ENCODE results near the gene ERI3. TPM values are rescaled to one million over a fixed set of nuclear protein-coding genes. Genes with fewer than 3 reads are reported as not detected.

ERI3 gene
- total RNA-seq, 2 donors from 2014 or later = 22.6 to 25.7 TPM

DNA sequence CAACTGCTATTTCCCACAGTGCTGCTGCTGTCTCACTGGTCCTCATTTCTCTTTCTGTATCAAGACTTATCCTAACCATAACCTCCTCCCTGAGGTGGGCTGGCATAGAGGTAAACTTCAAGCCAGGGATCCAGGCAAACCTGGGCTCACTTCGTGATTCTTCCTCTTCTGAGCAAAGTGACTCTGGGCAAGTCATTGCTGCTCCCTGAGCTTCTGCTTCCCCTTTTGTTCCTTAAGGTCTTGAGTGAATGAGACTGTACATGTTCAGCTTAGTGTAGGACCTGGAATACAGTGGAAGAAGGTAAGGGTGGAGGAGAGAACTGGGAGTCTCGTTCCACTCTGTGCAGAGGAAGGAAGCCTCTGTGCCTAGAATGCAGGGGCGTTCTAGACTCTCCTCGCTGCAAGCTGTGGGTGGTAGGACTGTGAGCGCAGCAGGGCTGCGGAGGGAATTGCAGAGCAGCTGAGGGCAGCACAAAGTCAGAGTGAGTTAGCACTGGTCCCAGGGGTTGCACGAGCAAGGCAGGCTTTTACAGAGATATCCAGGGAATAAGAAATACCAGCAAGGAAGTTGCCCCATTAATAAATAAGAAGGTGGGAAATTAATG lies 11.4 kb upstream of the ERI3 start:
- H3K9me3 ChIP-seq (ENCODE audit: control insufficient read depth, low read length, poor library complexity, severe bottlenecking) = no peaks in the 10 kb centered on the region
- Mint-ChIP-seq H3K4me3 (no peak overlapping the region), H3K27ac (no peak overlapping the region), H3K36me3 (ENCODE audit: low read depth) (peaks cover 12% of the 10 kb centered on the region), H3K27me3 (peaks cover 46% of the 10 kb centered on the region), H3K4me1 (peaks cover 2% of the 10 kb centered on the region)
- no peak for ATAC-seq
- DNase-seq = no peak

- no peak overlapping the region for H3K4me3 Mint-ChIP-seq
- ATAC-seq = no peak
- H3K4me1 Mint-ChIP-seq = no peaks in the 10 kb centered on the region
- DNase-seq = no peak
- peaks cover 5% of the 10 kb centered on the region for H3K36me3 Mint-ChIP-seq (ENCODE audit: low read depth)
- no peak overlapping the region for H3K27ac Mint-ChIP-seq
- no peaks in the 10 kb centered on the region for H3K9me3 ChIP-seq (ENCODE audit: control insufficient read depth, low read length, poor library complexity, severe bottlenecking)
- H3K27me3 Mint-ChIP-seq = peaks cover 22% of the 10 kb centered on the region
These were observed 6.4 kb upstream of the ERI3 start for GRCh38 chr1:44361478-44361877.

GRCh38 chr1:44359234-44359935 lies 4.3 kb upstream of the ERI3 start:
- Mint-ChIP-seq H3K4me1 (peaks cover 9% of the 10 kb centered on the region), H3K27ac (no peak overlapping the region), H3K36me3 (ENCODE audit: low read depth) (peaks cover 5% of the 10 kb centered on the region), H3K4me3 (no peak overlapping the region), H3K27me3 (peaks cover 16% of the 10 kb centered on the region)
- DNase-seq (no peak), ATAC-seq (no peak)
- no peaks in the 10 kb centered on the region for H3K9me3 ChIP-seq (ENCODE audit: control insufficient read depth, low read length, poor library complexity, severe bottlenecking)

DNA sequence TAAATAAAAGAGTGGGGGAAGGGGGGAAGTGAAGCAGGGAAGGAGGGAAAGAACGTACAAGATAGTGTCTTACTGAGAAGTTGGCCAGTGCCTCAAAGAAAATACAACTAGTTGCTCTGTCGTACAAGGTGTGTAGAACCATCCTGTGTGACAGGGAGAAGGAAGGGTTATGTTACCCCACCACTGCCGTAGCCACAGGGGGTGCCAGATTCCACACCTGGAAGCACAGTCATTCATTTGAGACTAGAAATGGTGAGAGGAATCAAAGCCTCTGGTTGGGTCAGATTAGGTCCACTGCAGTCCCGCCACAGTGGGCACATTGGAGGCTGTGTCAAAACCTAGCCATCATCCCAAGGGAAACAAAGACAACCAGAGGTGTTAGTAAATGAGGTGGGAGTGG lies 2.7 kb upstream of the ERI3 start:
- Mint-ChIP-seq H3K27me3 (peaks cover 3% of the 10 kb centered on the region), H3K36me3 (ENCODE audit: low read depth) (no peaks in the 10 kb centered on the region), H3K4me3 (no peak overlapping the region), H3K4me1 (peaks cover 21% of the 10 kb centered on the region), H3K27ac (no peak overlapping the region)
- H3K9me3 ChIP-seq (ENCODE audit: control insufficient read depth, low read length, poor library complexity, severe bottlenecking) = no peaks in the 10 kb centered on the region
- DNase-seq (no peak), ATAC-seq (no peak)

DNA sequence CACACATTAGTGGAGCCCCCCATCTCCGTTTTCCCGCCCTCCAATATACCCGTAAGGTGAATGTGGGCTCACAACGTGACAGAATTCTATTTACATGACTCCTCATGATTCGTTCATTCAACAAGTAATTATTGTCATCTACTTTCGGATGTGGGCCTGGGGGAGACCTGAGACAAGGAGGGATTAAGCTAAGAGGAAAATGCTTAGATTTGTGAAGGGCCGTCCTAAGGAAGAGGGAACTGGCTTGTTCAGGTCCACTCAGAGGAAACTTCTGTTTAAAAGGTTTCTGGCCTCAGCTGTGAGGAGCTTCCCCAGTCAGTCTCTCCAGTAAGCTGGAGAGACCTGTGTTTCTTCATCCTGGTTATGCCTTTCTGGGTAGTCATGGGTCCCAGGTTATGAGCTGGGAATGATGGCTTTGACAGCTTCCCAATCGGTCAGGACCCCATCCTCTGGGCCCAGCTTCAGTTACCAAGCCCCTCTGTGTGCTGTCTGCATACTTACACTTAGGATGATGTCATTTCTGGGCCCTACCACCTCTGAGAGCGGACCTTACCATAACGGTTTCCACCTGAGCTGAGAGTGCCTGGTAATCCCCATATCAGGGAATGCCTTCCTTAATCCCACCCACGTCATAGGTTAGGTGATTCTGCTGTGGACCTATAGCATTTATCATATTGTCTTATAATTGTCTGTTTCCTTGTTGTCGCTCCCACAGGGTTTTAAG lies 687 bp upstream of the ERI3 start:
- Mint-ChIP-seq H3K36me3 (ENCODE audit: low read depth) (no peaks in the 10 kb centered on the region), H3K27ac (peak overlapping the region; percentile 53), H3K4me1 (peaks cover 26% of the 10 kb centered on the region), H3K4me3 (peak overlapping the region; percentile 96), H3K27me3 (no peaks in the 10 kb centered on the region)
- ATAC-seq (no peak), DNase-seq (no peak)
- no peaks in the 10 kb centered on the region for H3K9me3 ChIP-seq (ENCODE audit: control insufficient read depth, low read length, poor library complexity, severe bottlenecking)

DNA sequence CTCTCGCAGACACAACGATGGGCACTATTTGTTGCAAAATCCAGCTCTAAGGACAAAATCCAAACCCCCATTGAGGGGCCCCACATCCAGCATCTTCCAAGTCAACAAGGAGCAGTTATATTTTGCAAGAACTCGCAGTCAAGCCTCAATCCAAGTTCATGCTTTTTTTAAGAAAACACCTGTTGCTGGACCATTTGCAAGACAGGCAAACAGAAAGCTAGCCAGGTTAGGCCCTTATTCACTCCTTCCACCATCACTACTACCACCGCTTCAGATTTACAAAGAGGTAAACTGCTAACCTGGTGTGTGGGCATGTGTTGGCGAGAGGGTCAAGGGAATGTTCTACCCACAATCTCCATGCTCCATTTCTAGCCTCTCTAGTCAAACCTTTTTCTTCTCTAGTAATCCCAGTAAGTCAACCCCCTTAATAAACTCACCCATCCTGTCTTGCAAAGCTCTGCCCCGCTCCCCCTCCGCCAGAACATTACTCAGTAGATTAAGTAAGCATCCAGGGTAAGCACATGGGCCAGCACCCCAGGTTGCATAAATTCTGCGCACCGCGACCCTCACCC lies 703 bp downstream of the ERI3 start:
- H3K4me3 Mint-ChIP-seq = peak overlapping the region; percentile 85
- DNase-seq (no peak), ATAC-seq (no peak)
- no peaks in the 10 kb centered on the region for H3K36me3 Mint-ChIP-seq (ENCODE audit: low read depth)
- no peaks in the 10 kb centered on the region for H3K27me3 Mint-ChIP-seq
- H3K4me1 Mint-ChIP-seq = peaks cover 26% of the 10 kb centered on the region
- H3K9me3 ChIP-seq (ENCODE audit: control insufficient read depth, low read length, poor library complexity, severe bottlenecking) = no peaks in the 10 kb centered on the region
- peak overlapping the region; percentile 53 for H3K27ac Mint-ChIP-seq

DNA sequence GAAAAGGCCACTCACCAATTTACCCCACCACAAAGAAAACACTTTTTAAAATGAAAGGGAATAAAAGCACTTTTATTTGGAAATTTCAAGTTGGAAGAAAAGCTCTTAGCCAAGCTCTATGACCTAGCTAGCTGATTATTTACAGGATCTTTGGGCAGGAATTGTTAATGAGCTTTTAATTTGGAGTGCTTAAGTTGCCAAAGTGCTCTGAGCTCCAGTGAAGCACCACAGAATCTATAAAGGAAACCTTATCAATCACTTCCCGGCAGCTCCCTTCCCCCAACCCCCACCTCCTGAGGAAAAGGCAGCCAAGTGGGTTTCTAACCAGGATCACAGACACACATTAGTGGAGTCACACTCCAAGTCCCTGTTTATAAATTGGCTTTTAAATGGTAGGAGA lies 1.5 kb downstream of the ERI3 start:
- DNase-seq (no peak), ATAC-seq (no peak)
- Mint-ChIP-seq H3K4me1 (peaks cover 26% of the 10 kb centered on the region), H3K27me3 (no peaks in the 10 kb centered on the region), H3K36me3 (ENCODE audit: low read depth) (no peaks in the 10 kb centered on the region), H3K27ac (peak overlapping the region; percentile 53), H3K4me3 (no peak overlapping the region)
- no peaks in the 10 kb centered on the region for H3K9me3 ChIP-seq (ENCODE audit: control insufficient read depth, low read length, poor library complexity, severe bottlenecking)

- no peak overlapping the region for H3K27ac Mint-ChIP-seq
- no peak overlapping the region for H3K4me3 Mint-ChIP-seq
- H3K36me3 Mint-ChIP-seq (ENCODE audit: low read depth) = no peaks in the 10 kb centered on the region
- H3K27me3 Mint-ChIP-seq = no peaks in the 10 kb centered on the region
- ATAC-seq = no peak
- H3K9me3 ChIP-seq (ENCODE audit: control insufficient read depth, low read length, poor library complexity, severe bottlenecking) = no peaks in the 10 kb centered on the region
- H3K4me1 Mint-ChIP-seq = peaks cover 34% of the 10 kb centered on the region
- no peak for DNase-seq
These were observed 3.8 kb downstream of the ERI3 start for GRCh38 chr1:44351289-44351688.

DNA sequence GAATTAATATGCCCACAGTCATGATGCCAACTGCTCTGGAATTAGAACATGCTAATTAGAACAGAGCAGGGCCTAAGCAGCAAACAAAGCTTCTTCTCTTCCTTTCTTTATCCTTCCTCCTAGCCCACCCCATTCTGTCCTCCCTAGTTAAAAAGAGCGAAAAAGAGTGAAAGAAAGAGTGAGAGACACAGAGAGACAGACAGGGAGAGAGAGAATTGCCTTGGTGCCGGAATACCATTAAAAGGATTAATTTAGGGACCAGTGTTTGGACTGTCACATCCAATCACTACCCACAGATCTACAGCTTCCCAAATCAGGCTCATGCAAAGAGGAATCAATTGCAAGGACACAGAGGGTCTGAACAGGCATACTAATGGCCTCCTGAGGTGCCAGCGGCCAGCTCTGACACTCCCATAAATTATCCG lies 7.0 kb downstream of the ERI3 start:
- no peaks in the 10 kb centered on the region for H3K27me3 Mint-ChIP-seq
- ATAC-seq (no peak), DNase-seq (no peak)
- H3K4me1 Mint-ChIP-seq = peaks cover 22% of the 10 kb centered on the region
- no peaks in the 10 kb centered on the region for H3K9me3 ChIP-seq (ENCODE audit: control insufficient read depth, low read length, poor library complexity, severe bottlenecking)
- H3K27ac Mint-ChIP-seq = no peak overlapping the region
- no peaks in the 10 kb centered on the region for H3K36me3 Mint-ChIP-seq (ENCODE audit: low read depth)
- no peak overlapping the region for H3K4me3 Mint-ChIP-seq

GRCh38 chr1:44347280-44347679 lies 7.8 kb downstream of the ERI3 start:
- H3K4me1 Mint-ChIP-seq = peaks cover 21% of the 10 kb centered on the region
- no peaks in the 10 kb centered on the region for H3K36me3 Mint-ChIP-seq (ENCODE audit: low read depth)
- H3K4me3 Mint-ChIP-seq = no peak overlapping the region
- no peaks in the 10 kb centered on the region for H3K27me3 Mint-ChIP-seq
- no peaks in the 10 kb centered on the region for H3K9me3 ChIP-seq (ENCODE audit: control insufficient read depth, low read length, poor library complexity, severe bottlenecking)
- DNase-seq (no peak), ATAC-seq (no peak)
- no peak overlapping the region for H3K27ac Mint-ChIP-seq

- Mint-ChIP-seq H3K27me3 (no peaks in the 10 kb centered on the region), H3K36me3 (ENCODE audit: low read depth) (no peaks in the 10 kb centered on the region), H3K4me3 (no peak overlapping the region), H3K27ac (no peak overlapping the region), H3K4me1 (peaks cover 22% of the 10 kb centered on the region)
- ATAC-seq (no peak), DNase-seq (no peak)
- no peaks in the 10 kb centered on the region for H3K9me3 ChIP-seq (ENCODE audit: control insufficient read depth, low read length, poor library complexity, severe bottlenecking)
These were observed 8.2 kb downstream of the ERI3 start for GRCh38 chr1:44346878-44347277.

GRCh38 chr1:44346184-44346583 lies 8.9 kb downstream of the ERI3 start:
- DNase-seq (no peak), ATAC-seq (no peak)
- H3K27ac Mint-ChIP-seq = no peak overlapping the region
- no peak overlapping the region for H3K4me3 Mint-ChIP-seq
- H3K9me3 ChIP-seq (ENCODE audit: control insufficient read depth, low read length, poor library complexity, severe bottlenecking) = no peaks in the 10 kb centered on the region
- H3K36me3 Mint-ChIP-seq (ENCODE audit: low read depth) = no peaks in the 10 kb centered on the region
- H3K27me3 Mint-ChIP-seq = no peaks in the 10 kb centered on the region
- H3K4me1 Mint-ChIP-seq = peaks cover 25% of the 10 kb centered on the region

DNA sequence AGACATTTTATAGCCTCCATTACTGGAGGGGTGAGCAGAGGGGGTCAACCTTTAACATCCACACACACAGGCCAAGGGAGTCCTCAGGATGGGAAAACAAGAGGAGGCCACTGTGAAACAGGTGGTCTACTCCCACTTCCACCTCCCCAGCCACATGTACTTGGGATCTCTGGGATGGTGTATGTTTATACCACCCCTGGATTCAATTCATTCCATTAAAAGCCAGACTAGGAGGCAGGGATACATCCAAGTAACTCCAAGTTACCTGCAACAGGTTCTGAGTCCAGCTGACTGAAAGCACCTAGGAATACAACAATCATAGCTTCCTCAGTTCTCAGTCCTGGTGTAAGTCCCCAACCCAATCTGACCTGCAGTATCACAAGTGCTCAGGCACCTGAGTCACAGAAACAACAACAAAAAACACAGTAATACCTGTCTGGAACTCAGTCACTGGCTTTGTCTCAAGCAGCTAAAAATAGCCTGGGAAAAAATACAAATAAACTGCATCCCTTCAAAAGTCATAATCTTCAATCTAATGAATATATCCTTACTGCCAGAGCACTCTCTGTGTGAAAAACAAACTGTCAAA lies 9.8 kb downstream of the ERI3 start:
- H3K36me3 Mint-ChIP-seq (ENCODE audit: low read depth) = no peaks in the 10 kb centered on the region
- H3K9me3 ChIP-seq (ENCODE audit: control insufficient read depth, low read length, poor library complexity, severe bottlenecking) = no peaks in the 10 kb centered on the region
- no peak for ATAC-seq
- no peak for DNase-seq
- H3K27me3 Mint-ChIP-seq = no peaks in the 10 kb centered on the region
- H3K4me3 Mint-ChIP-seq = no peak overlapping the region
- H3K4me1 Mint-ChIP-seq = peaks cover 25% of the 10 kb centered on the region
- H3K27ac Mint-ChIP-seq = peak overlapping the region; percentile 11
